ENCODE measurements around the gene MED29. TPM values are rescaled to one million over a fixed set of nuclear protein-coding genes. Genes with fewer than 3 reads are reported as not detected.

Gene MED29
- polyA plus RNA-seq, 1 experiment, result 36.6 TPM

DNA sequence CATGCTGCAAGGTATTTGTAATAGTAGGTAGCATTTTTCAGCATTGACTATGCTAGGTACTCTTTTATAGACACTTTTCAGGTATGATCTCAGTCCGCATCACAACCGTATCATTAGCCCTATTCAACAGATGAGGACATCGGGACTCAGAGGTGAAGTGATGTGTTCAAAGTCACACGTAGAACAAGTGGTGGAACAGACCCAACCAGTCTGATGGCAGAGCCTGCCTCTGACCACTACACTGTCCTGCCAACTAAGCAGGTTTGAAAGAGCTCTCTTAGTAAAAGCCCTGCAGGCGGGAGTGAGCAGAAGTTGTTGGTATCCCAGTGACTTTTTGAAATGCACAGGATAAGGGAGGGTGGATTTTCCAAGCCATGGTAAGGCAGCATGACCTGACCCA is 20.4 kb upstream of the MED29 start:
- CTCF ChIA-PET, result interaction anchor here (1.7 kb wide), 1 partner anchor 20 kb away, joined by 6 read pairs; no protein-coding TSS in a partner anchor

DNA sequence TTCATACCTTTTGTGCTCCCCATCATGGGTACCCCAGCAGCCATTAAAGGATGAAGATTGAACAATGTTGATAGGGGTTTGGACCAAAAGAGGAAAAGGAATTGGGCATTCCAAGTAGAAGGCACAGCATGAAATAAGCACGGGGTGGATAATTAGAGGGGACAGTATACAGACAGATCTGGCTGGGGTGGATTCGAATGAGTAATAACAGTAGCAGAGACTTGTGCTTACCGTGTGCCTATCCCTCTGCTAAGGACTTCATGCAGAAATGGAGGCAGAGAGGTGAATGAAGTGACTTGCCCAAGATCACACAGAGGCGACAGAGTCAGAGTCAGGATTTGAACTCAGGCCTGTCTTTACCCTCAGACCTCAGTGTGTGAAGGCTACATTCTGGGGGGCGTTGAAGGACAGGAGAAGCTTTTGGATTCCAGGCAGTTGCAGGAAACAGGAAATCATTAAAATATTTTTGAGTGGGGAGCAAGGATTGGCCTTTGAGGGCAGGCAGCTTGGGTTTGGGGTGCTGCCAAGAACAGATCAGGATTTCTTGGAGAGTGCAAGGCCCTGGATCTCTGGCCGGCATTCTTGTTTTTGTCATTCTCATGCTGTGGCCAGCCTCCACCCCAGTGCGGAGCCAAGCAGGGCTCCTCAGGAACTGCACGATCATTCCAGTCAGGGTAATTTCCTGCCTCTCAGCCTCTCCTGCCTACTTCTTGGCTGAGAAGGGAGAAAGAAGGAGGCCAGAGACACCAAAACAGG is 19.0 kb upstream of the MED29 start:
- H3K27me3 ChIP-seq (ENCODE audit: control insufficient read depth, insufficient read depth, low read length), result no peaks in the 10 kb centered on the region
- H3K36me3 ChIP-seq (ENCODE audit: control insufficient read depth, insufficient read depth, low read length), result peaks cover 36% of the 10 kb centered on the region
- no peak overlapping the region for H3K4me3 ChIP-seq (ENCODE audit: low read depth, low read length)
- POLR2A ChIA-PET, result interaction anchor here (0.6 to 0.9 kb wide), 2 partner anchors 9 to 36 kb away, joined by 3 read pairs; no protein-coding TSS in a partner anchor
- TF ChIP-seq, protein P1, sequence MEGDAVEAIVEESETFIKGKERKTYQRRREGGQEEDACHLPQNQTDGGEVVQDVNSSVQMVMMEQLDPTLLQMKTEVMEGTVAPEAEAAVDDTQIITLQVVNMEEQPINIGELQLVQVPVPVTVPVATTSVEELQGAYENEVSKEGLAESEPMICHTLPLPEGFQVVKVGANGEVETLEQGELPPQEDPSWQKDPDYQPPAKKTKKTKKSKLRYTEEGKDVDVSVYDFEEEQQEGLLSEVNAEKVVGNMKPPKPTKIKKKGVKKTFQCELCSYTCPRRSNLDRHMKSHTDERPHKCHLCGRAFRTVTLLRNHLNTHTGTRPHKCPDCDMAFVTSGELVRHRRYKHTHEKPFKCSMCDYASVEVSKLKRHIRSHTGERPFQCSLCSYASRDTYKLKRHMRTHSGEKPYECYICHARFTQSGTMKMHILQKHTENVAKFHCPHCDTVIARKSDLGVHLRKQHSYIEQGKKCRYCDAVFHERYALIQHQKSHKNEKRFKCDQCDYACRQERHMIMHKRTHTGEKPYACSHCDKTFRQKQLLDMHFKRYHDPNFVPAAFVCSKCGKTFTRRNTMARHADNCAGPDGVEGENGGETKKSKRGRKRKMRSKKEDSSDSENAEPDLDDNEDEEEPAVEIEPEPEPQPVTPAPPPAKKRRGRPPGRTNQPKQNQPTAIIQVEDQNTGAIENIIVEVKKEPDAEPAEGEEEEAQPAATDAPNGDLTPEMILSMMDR (IDR thresholded peaks at IDR 0.05; ENCODE audit: insufficient read depth, low read depth, low read length), result no peak
- DNase-seq (ENCODE audit: low read depth), result peak; percentile 89
- CTCF ChIA-PET, result interaction anchor here (1.0 to 1.3 kb wide), 3 partner anchors 9 to 40 kb away, joined by 3 to 4 read pairs (median 3); no protein-coding TSS in a partner anchor

More for the DNA sequence above, 20.4 kb upstream of the MED29 start:
- POLR2A ChIA-PET, result no interaction called here
- DNase-seq (ENCODE audit: low read depth), result no peak
- H3K27me3 ChIP-seq (ENCODE audit: control insufficient read depth, insufficient read depth, low read length), result no peaks in the 10 kb centered on the region
- peaks cover 22% of the 10 kb centered on the region for H3K36me3 ChIP-seq (ENCODE audit: control insufficient read depth, insufficient read depth, low read length)
- no peak overlapping the region for H3K4me3 ChIP-seq (ENCODE audit: low read depth, low read length)
- TF ChIP-seq, protein P1 (IDR thresholded peaks at IDR 0.05; ENCODE audit: insufficient read depth, low read depth, low read length), result no peak

DNA sequence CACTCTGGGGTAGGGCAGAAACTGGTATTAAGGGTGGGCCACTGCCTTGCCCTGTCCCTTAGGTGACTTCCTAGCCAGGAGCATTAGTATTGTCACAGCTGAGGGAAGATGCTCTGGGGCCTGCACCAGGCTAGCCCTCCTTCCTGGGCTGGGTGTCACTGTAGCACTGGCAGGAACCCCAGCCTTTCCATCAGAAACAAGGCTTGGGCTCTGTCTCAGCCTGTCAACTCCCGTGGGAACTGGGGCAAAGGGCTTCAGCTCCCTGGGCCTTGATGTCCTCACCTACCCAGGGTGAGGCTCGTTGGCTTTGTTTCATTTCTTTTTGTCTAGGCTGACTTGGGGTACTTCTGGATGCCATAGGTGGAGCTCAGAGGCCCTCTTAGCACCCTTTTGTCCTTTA is 18.2 kb upstream of the MED29 start:
- H3K4me3 ChIP-seq (ENCODE audit: low read depth, low read length), result no peak overlapping the region
- ChIA-PET POLR2A (interaction anchor here (0.6 to 0.9 kb wide), 2 partner anchors 10 to 36 kb away, joined by 3 read pairs; no protein-coding TSS in a partner anchor), CTCF (interaction anchor here (1.0 to 1.3 kb wide), 4 partner anchors 9 to 39 kb away, joined by 3 to 4 read pairs (median 3); no protein-coding TSS in a partner anchor)

DNA sequence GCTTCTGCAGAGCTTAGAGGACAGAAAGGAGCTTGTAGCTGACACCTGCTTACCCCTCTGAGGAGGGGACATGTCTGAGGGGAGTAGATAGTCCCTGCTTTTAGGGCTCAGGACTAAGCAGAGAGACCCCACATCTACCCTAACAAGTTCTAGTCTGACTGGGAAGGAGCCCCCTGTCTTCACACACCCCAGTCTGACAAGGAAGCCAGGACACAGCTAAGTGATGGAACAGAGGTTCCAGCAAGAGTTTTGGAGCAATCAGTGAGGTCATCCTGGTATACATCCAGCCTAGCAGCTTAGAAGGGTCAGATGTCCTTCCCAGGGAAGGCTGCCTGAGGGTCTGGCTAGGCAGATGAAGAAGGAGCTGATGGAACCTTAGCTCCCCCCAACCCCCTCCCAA is 15.2 kb upstream of the MED29 start:
- TF ChIP-seq, protein P1 (IDR thresholded peaks at IDR 0.05; ENCODE audit: insufficient read depth, low read depth, low read length), result no peak
- Histone ChIP-seq H3K4me3 (ENCODE audit: low read depth, low read length) (no peak overlapping the region), H3K27me3 (ENCODE audit: control insufficient read depth, insufficient read depth, low read length) (no peaks in the 10 kb centered on the region), H3K36me3 (ENCODE audit: control insufficient read depth, insufficient read depth, low read length) (peaks cover 57% of the 10 kb centered on the region)
- ChIA-PET CTCF (interaction anchor here (1.4 to 1.5 kb wide), 2 partner anchors 22 to 48 kb away, joined by 3 to 10 read pairs; no protein-coding TSS in a partner anchor), POLR2A (no interaction called here)
- no peak for DNase-seq (ENCODE audit: low read depth)

More for the DNA sequence above, 18.2 kb upstream of the MED29 start:
- Histone ChIP-seq H3K27me3 (ENCODE audit: control insufficient read depth, insufficient read depth, low read length) (no peaks in the 10 kb centered on the region), H3K36me3 (ENCODE audit: control insufficient read depth, insufficient read depth, low read length) (peaks cover 43% of the 10 kb centered on the region)
- no peak for DNase-seq (ENCODE audit: low read depth)
- TF ChIP-seq, protein P1 (IDR thresholded peaks at IDR 0.05; ENCODE audit: insufficient read depth, low read depth, low read length), result no peak

Data from BJ (cell line).